GM12878 (cell line): ENCODE results near the gene MPC2. TPM values are rescaled to one million over a fixed set of nuclear protein-coding genes. Genes with fewer than 3 reads are reported as not detected.

Source experiments
- ATAC-seq: fragments of 200-7000 bp; cut with Tn5 transposase; 3 replicates; pipeline ENCODE4 v1.9.1; 2020; ENCODE audit warnings: mild to moderate bottlenecking, moderate library complexity
- BruUV-seq: library from RNA; stranded (reverse); fragments of 400-500 nt; replicated peaks from 2 replicates; lab custom pipeline; 2021; lab: Mats Ljungman, UMichigan
- CTCF ChIA-PET: fragments of 300-600 bp; sonication (Branson Sonifier 250); formaldehyde crosslinking; extraction: SDS; loops from one replicate; lab custom pipeline; 2021; ENCODE audit warnings: inconsistent platforms; lab: Yijun Ruan, JAX
- POLR2A ChIA-PET: fragments of 350-600 bp; formaldehyde crosslinking; extraction: SDS; loops from one replicate; lab custom pipeline; 2021; ENCODE audit warnings: inconsistent platforms; lab: Charles Lee
- RAD21 ChIA-PET: fragments of 300-600 bp; sonication (Branson Sonifier 250); formaldehyde crosslinking; loops from one replicate; lab custom pipeline; 2023; ENCODE audit warnings: antibody characterized with exemption; ENCODE audit not compliant: unreplicated experiment; lab: Charles Lee
- SMC1A ChIA-PET: fragments of 300-600 bp; sonication (Branson Sonifier 250); formaldehyde crosslinking; loops from one replicate; lab custom pipeline; 2023; ENCODE audit not compliant: unreplicated experiment, uncharacterized antibody; lab: Charles Lee
- DNase-seq: peaks from one replicate; pipeline ENCODE4 v3.0.0-alpha.2; 2011; ENCODE audit warnings: low read depth, low spot score
- FAIRE-seq: peaks from 3 replicates; lab custom pipeline; 2011; peaks lifted over from hg19 to GRCh38; lab: Jason Lieb, UNC
- H2AFZ ChIP-seq: 2 replicates; pipeline ENCODE4 v1.6.0; 2011; ENCODE audit warnings: low read depth, low read length, control low read depth; ENCODE audit not compliant: control insufficient read depth
- H3K27ac ChIP-seq: 2 replicates; pipeline ENCODE4 v1.5.1; 2011; ENCODE audit warnings: control low read depth; ENCODE audit not compliant: control insufficient read depth, insufficient read depth
- H3K27me3 ChIP-seq, 2 experiments: replicated peaks in 1 of 2; 2 replicates each; pipeline versions ENCODE4 v1.6.0 to v1.6.1; 2011; ENCODE audit warnings: low read length in 1 of 2; ENCODE audit not compliant: control insufficient read depth in 2 of 2, insufficient read depth in 2 of 2
- H3K36me3 ChIP-seq, 2 experiments: 2 replicates each; pipeline ENCODE4 v1.5.1; 2011; ENCODE audit warnings: low read length in 1 of 2; ENCODE audit not compliant: control insufficient read depth in 2 of 2, insufficient read depth in 2 of 2
- H3K4me1 ChIP-seq: 2 replicates; pipeline ENCODE4 v1.6.1; 2011; ENCODE audit warnings: mild to moderate bottlenecking, low read length, moderate library complexity, mixed read lengths; ENCODE audit not compliant: control insufficient read depth, insufficient read depth
- H3K4me2 ChIP-seq: 2 replicates; pipeline ENCODE4 v1.6.0; 2011; ENCODE audit warnings: control low read depth; ENCODE audit not compliant: control insufficient read depth, insufficient read depth
- H3K4me3 ChIP-seq: fragments of 200-600 bp; sonication (generic); 2 replicates; pipeline ENCODE4 v1.5.1; 2016
- H3K79me2 ChIP-seq: 2 replicates; pipeline ENCODE4 v1.6.0; 2011; ENCODE audit warnings: low read length; ENCODE audit not compliant: control insufficient read depth, insufficient read depth
- H3K9ac ChIP-seq: 2 replicates; pipeline ENCODE4 v1.8.0; 2011; ENCODE audit warnings: low read length, control low read depth, mixed read lengths; ENCODE audit not compliant: control insufficient read depth, insufficient read depth
- H3K9me3 ChIP-seq: replicated peaks from 3 replicates; pipeline ENCODE4 v1.5.1; 2011; ENCODE audit warnings: mild to moderate bottlenecking, low read length; ENCODE audit not compliant: control insufficient read depth, insufficient read depth
- H4K20me1 ChIP-seq: 2 replicates; pipeline ENCODE4 v1.6.0; 2011; ENCODE audit not compliant: control insufficient read depth, insufficient read depth
- BACH1 ChIP-seq: fragments of 450-650 bp; IDR thresholded peaks from 2 replicates; pipeline ENCODE4 v1.6.1; 2017; ENCODE audit warnings: mild to moderate bottlenecking, borderline replicate concordance
- E4F1 ChIP-seq: fragments of 450-650 bp; IDR thresholded peaks from 2 replicates; pipeline ENCODE4 v1.6.1; 2018; ENCODE audit warnings: borderline replicate concordance, mild to moderate bottlenecking; ENCODE audit not compliant: partially characterized antibody
- ESRRA ChIP-seq: IDR thresholded peaks from 2 replicates; pipeline ENCODE4 v1.6.1; 2012; ENCODE audit warnings: mild to moderate bottlenecking, low read length, improper control_type of control experiment
- HDAC2 ChIP-seq: fragments of 200-600 bp; sonication (generic); IDR thresholded peaks from 2 replicates; pipeline ENCODE4 v1.6.1; 2017
- IKZF1 ChIP-seq: fragments of 450-650 bp; conservative IDR thresholded peaks from 2 replicates; pipeline ENCODE4 v1.6.1; 2017; ENCODE audit warnings: antibody characterized with exemption, mild to moderate bottlenecking
- MTA3 ChIP-seq: IDR thresholded peaks from 2 replicates; pipeline ENCODE4 v1.6.1; 2012; ENCODE audit warnings: low read length, inconsistent platforms, borderline replicate concordance
- POU2F2 ChIP-seq: IDR thresholded peaks from 3 replicates; pipeline ENCODE4 v1.6.1; 2011; ENCODE audit warnings: low read depth, mild to moderate bottlenecking, low read length, borderline replicate concordance
- RB1 ChIP-seq: fragments of 450-650 bp; formaldehyde crosslinking; IDR thresholded peaks from 2 replicates; pipeline ENCODE4 v1.6.1; 2017; ENCODE audit warnings: mild to moderate bottlenecking, borderline replicate concordance
- RCOR1 ChIP-seq: conservative IDR thresholded peaks from 2 replicates; pipeline ENCODE4 v1.6.1; 2012; ENCODE audit warnings: low read depth, low read length, improper control_type of control experiment
- WRNIP1 ChIP-seq: IDR thresholded peaks from 2 replicates; pipeline ENCODE4 v1.6.1; 2011; ENCODE audit warnings: low read depth, low read length, improper control_type of control experiment, borderline replicate concordance
- ZBTB33 ChIP-seq: fragments of 450-650 bp; IDR thresholded peaks from 2 replicates; pipeline ENCODE4 v1.6.1; 2017; ENCODE audit warnings: mild to moderate bottlenecking
- WGBS: methylation state at CpG from one replicate; pipeline ENCODE4 v1.1.6; 2016; ENCODE audit warnings: low lambda C conversion rate; ENCODE audit not compliant: insufficient replicate concordance, insufficient coverage; ENCODE audit errors: missing lambda C conversion rate; 5-methylcytosine and 5-hydroxymethylcytosine counted together
- in situ Hi-C: fragments of 300-500 bp; cut with MboI; formaldehyde crosslinking; loops from 9 replicates; pipeline ENCODE4 v1.14.3; 2018; ENCODE audit warnings: mixed read lengths
- intact Hi-C: fragments of 100-400 bp; cut with micrococcal nuclease; formaldehyde crosslinking; loops from one replicate; pipeline ENCODE4 v1.14.2; 2022; ENCODE audit not compliant: unreplicated experiment
- polyA plus RNA-seq, 11 experiments: library from polyadenylated mRNA; depleted of rRNA in 4 of 11; unstranded in 6 of 11; stranded (reverse) in 5 of 11; fragments of >200 nt; fragmentation: Nextera tagmentation in 4 of 11; fragmentation: Illumina TruSeq in 1 of 11; extraction: Ambion mirVana in 4 of 11; extraction: Trizol in 1 of 11; gene quantifications; 1 replicate in 1 of 11; 2 replicates in 10 of 11; pipeline versions ENCODE4 v1.2.1 to v1.2.3, GENCODE V29; 2011 to 2016; ENCODE audit warnings: inconsistent platforms in 2 of 11, missing spikeins in 2 of 11, low read depth in 1 of 11
- total RNA-seq, 4 experiments: library from RNA; depleted of rRNA in 3 of 4; stranded (reverse); fragments of >200 nt in 3 of 4; fragmentation: Illumina TruSeq in 1 of 4; extraction: Trizol in 1 of 4; gene quantifications; 2 replicates each; pipeline versions ENCODE4 v1.2.1 to v1.2.3, GENCODE V29; 2013 to 2021
- TF ChIP-seq, protein P1 (sequence below): IDR thresholded peaks from 2 replicates; pipeline ENCODE4 v1.6.1; 2012; ENCODE audit warnings: low read length, inconsistent platforms

MPC2 gene
- total and polyA plus RNA-seq, 10 of the 15 experiments (the other 5 are each of a cell fraction or from before 2014, with no cell fraction given), result 22.5 to 164 (median 63.3) TPM

- no TSS peak for BruUV-seq
- 100% methylated on average over 2 of the region's 2 CpGs for WGBS
- no peaks in the 10 kb centered on the region for H3K27me3 ChIP-seq
- intact Hi-C loops, result no loop called here
- FAIRE-seq (no peak), DNase-seq (no peak), ATAC-seq (no peak)
- TF ChIP-seq BACH1 (no peak), POU2F2 (no peak), E4F1 (no peak), IKZF1 (no peak)
- H2AFZ ChIP-seq, result no peak overlapping the region
- no peaks in the 10 kb centered on the region; a peak in 1 of 4 replicates for H3K36me3 ChIP-seq
- no peak overlapping the region for H3K4me3 ChIP-seq
- SMC1A ChIA-PET, result interaction anchor here (1.0 kb wide), 1 partner anchor 11 kb away, joined by 4 read pairs; the partner anchor contains the start of genes DCAF6 and MPC2
- no peaks in the 10 kb centered on the region; the same call in 1 of the 3 replicates for H3K9me3 ChIP-seq
- RAD21 ChIA-PET, result interaction anchor here (2.4 kb wide), 1 partner anchor 12 kb away, joined by 7 read pairs; no protein-coding TSS in a partner anchor
- POLR2A ChIA-PET, result no interaction called here
- no peak overlapping the region for H3K4me2 ChIP-seq
- H3K9ac ChIP-seq, result no peak overlapping the region
- CTCF ChIA-PET, result no interaction called here
- no peak overlapping the region for H3K27ac ChIP-seq
- H3K79me2 ChIP-seq, result peaks cover 46% of the 10 kb centered on the region
- H4K20me1 ChIP-seq, result no peaks in the 10 kb centered on the region
- in situ Hi-C loops, result no loop called here
- H3K4me1 ChIP-seq, result no peaks in the 10 kb centered on the region
Observed at GRCh38 chr1:167947733-167948132, 10.9 kb upstream of the MPC2 start.

DNA sequence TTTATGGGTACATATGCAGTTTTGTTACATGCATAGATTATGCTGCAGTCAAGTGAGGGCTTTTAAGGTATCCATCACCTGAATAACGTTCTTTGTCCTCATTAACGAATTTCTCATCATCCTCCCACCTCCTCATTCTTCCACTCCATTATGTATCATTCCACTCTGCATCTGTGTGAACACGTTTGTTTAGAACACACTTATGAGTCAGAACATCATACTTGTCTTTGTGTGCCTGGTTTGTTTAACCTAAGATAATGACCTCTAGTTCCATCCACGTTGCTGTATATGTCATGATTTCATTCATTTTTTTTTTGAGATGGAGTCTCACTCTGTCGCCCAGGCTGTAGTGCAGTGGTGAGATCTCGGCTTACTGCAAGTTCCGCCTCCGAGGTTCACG, 6.7 kb upstream of the MPC2 start:
- H3K27ac ChIP-seq, result no peak overlapping the region
- in situ Hi-C loops (no loop called here), intact Hi-C loops (no loop called here)
- POLR2A ChIA-PET, result interaction anchor here (1.4 kb wide), 1 partner anchor 10 kb away, joined by 4 read pairs; no protein-coding TSS in a partner anchor
- H4K20me1 ChIP-seq, result no peaks in the 10 kb centered on the region
- H3K9me3 ChIP-seq, result no peaks in the 10 kb centered on the region; the same call in 1 of the 3 replicates
- H3K4me2 ChIP-seq, result no peak overlapping the region
- H3K4me1 ChIP-seq, result no peaks in the 10 kb centered on the region
- no peak overlapping the region for H3K4me3 ChIP-seq
- no peak for ATAC-seq
- SMC1A ChIA-PET, result no interaction called here
- H3K79me2 ChIP-seq, result peaks cover 71% of the 10 kb centered on the region
- no peak for DNase-seq
- no TSS peak for BruUV-seq
- no peaks in the 10 kb centered on the region; a peak in 1 of 4 replicates for H3K36me3 ChIP-seq
- FAIRE-seq, result no peak
- RAD21 ChIA-PET, result no interaction called here
- 94% methylated on average over 9 of the region's 9 CpGs for WGBS
- H2AFZ ChIP-seq, result no peak overlapping the region
- H3K9ac ChIP-seq, result no peak overlapping the region
- CTCF ChIA-PET, result interaction anchor here (1.0 kb wide), 1 partner anchor 202 kb away, joined by 3 read pairs; no protein-coding TSS in a partner anchor
- H3K27me3 ChIP-seq, result no peaks in the 10 kb centered on the region
- TF ChIP-seq, protein P1, sequence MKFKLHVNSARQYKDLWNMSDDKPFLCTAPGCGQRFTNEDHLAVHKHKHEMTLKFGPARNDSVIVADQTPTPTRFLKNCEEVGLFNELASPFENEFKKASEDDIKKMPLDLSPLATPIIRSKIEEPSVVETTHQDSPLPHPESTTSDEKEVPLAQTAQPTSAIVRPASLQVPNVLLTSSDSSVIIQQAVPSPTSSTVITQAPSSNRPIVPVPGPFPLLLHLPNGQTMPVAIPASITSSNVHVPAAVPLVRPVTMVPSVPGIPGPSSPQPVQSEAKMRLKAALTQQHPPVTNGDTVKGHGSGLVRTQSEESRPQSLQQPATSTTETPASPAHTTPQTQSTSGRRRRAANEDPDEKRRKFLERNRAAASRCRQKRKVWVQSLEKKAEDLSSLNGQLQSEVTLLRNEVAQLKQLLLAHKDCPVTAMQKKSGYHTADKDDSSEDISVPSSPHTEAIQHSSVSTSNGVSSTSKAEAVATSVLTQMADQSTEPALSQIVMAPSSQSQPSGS, result no peak
- TF ChIP-seq ESRRA (no peak), MTA3 (no peak), ZBTB33 (no peak), WRNIP1 (no peak), RCOR1 (no peak), RB1 (no peak), HDAC2 (no peak)
